Suprapubic skin (tissue), 4 donors: Measurements from ENCODE around the gene ENKUR.

Experiments
- CTCF ChIP-seq, 2 donors: fragments of 200-600 bp in 1 of 2; fragments of 450-650 bp in 1 of 2; sonication (generic) in 1 of 2; IDR thresholded peaks; one replicate each; pipeline ENCODE4 v1.5.1; 2016 to 2019; ENCODE audit warnings: antibody characterized with exemption in 2 of 2, mild to moderate bottlenecking in 1 of 2, moderate library complexity in 1 of 2
- POLR2A ChIP-seq, 2 donors: fragments of 450-650 bp; IDR thresholded peaks; one replicate each; pipeline ENCODE4 v1.6.1; 2017; ENCODE audit warnings: antibody characterized with exemption in 2 of 2, mild to moderate bottlenecking in 2 of 2, moderate library complexity in 2 of 2
- POLR2AphosphoS5 ChIP-seq, 3 donors: sonication (generic); formaldehyde crosslinking; IDR thresholded peaks; one replicate each; pipeline ENCODE4 v1.6.1; 2017; ENCODE audit warnings: antibody characterized with exemption in 3 of 3

GRCh38 chr10:25056726-25057125 is 40.8 kb upstream of the ENKUR start:
- TF ChIP-seq POLR2AphosphoS5 (IDR thresholded peaks at IDR 0.05) (no peak), POLR2A (IDR thresholded peaks at IDR 0.05) (no peak), CTCF (IDR thresholded peaks at IDR 0.05) (no peak)
